GM19463 (cell line): ENCODE data around the gene DNAJB12.
"Not testable (repeated sequence)": the region's sequence is repeated elsewhere in the genome, so short reads cannot be mapped to it uniquely, and the experiment has no call there.

Experiments used
- ATAC-seq: cut with Tn5 transposase; IDR thresholded peaks from one replicate; pipeline ENCODE4 v1.9.1; 2021; ENCODE audit warnings: mild to moderate bottlenecking, moderate library complexity; ENCODE audit not compliant: unreplicated experiment

Gene DNAJB12

GRCh38 chr10:72332423-72333111 is 22.2 kb downstream of the DNAJB12 start:
- ATAC-seq, result no peak

- peak; percentile 50 for ATAC-seq
These were observed 22.9 kb downstream of the DNAJB12 start for GRCh38 chr10:72331575-72332422.

GRCh38 chr10:72330069-72330426 is 24.7 kb downstream of the DNAJB12 start:
- ATAC-seq, result no peak

- no peak for ATAC-seq
These were observed 25.2 kb downstream of the DNAJB12 start for GRCh38 chr10:72329290-72330068.

- ATAC-seq, result no peak
These were observed 25.9 kb downstream of the DNAJB12 start for GRCh38 chr10:72328829-72329204.

GRCh38 chr10:72328045-72328828 is 26.5 kb downstream of the DNAJB12 start:
- no peak for ATAC-seq

GRCh38 chr10:72326665-72327603 is 27.8 kb downstream of the DNAJB12 start:
- ATAC-seq, result not testable (repeated sequence)

- not testable (repeated sequence) for ATAC-seq
These were observed 29.2 kb downstream of the DNAJB12 start for GRCh38 chr10:72325243-72326175.

GRCh38 chr10:72323771-72324191 is 30.9 kb downstream of the DNAJB12 start:
- ATAC-seq, result no peak

- no peak for ATAC-seq
These were observed 31.5 kb downstream of the DNAJB12 start for GRCh38 chr10:72323108-72323749.

GRCh38 chr10:72322280-72323058 is 32.2 kb downstream of the DNAJB12 start:
- ATAC-seq, result no peak

- ATAC-seq, result no peak
These were observed 32.8 kb downstream of the DNAJB12 start for GRCh38 chr10:72322030-72322279.

- no peak for ATAC-seq
These were observed 33.3 kb downstream of the DNAJB12 start for GRCh38 chr10:72321248-72322029.

- peak; percentile 62 for ATAC-seq
These were observed 34.0 kb downstream of the DNAJB12 start for GRCh38 chr10:72320676-72321247.

GRCh38 chr10:72319416-72320254 is 35.1 kb downstream of the DNAJB12 start:
- ATAC-seq, result peak; percentile 57
